ENCODE data around the gene BUB3.

GRCh38 chr10:123212640-123213039 lies 58.4 kb downstream of the BUB3 start:
- TF ChIP-seq, protein P1, sequence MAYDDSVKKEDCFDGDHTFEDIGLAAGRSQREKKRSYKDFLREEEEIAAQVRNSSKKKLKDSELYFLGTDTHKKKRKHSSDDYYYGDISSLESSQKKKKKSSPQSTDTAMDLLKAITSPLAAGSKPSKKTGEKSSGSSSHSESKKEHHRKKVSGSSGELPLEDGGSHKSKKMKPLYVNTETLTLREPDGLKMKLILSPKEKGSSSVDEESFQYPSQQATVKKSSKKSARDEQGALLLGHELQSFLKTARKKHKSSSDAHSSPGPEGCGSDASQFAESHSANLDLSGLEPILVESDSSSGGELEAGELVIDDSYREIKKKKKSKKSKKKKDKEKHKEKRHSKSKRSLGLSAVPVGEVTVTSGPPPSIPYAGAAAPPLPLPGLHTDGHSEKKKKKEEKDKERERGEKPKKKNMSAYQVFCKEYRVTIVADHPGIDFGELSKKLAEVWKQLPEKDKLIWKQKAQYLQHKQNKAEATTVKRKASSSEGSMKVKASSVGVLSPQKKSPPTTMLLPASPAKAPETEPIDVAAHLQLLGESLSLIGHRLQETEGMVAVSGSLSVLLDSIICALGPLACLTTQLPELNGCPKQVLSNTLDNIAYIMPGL (CRISPR knock-in tag; IDR thresholded peaks at IDR 0.05) = no peak
- TF ChIP-seq ATF1 (CRISPR knock-in tag; IDR thresholded peaks at IDR 0.05) = no peak
